Endothelial cell of umbilical vein (primary cell): ENCODE data around the gene CABLES1. TPM values are rescaled to one million over a fixed set of nuclear protein-coding genes. Genes with fewer than 3 reads are reported as not detected.

Experiments
- BruUV-seq: library from RNA; stranded (reverse); fragments of 400-500 nt; replicated peaks from 2 replicates; lab custom pipeline; 2021; lab: Mats Ljungman, UMichigan
- CTCF ChIA-PET: fragments of 300-600, 350-600 bp; sonication (Branson Sonifier 250); formaldehyde crosslinking; loops from one replicate; lab custom pipeline; 2021; ENCODE audit warnings: antibody characterized with exemption, inconsistent platforms; lab: Charles Lee
- POLR2A ChIA-PET: fragments of 300-600, 350-600 bp; sonication (Branson Sonifier 250); formaldehyde crosslinking; loops from one replicate; lab custom pipeline; 2021; ENCODE audit warnings: antibody characterized with exemption, inconsistent platforms; lab: Charles Lee
- DNase-seq: peaks from one replicate; pipeline ENCODE4 v3.0.0-alpha.2; 2011; ENCODE audit warnings: low read depth, low spot score
- FAIRE-seq: peaks from 2 replicates; lab custom pipeline; 2011; peaks lifted over from hg19 to GRCh38; lab: Jason Lieb, UNC
- H2AFZ ChIP-seq: 2 replicates; pipeline ENCODE4 v1.6.0; 2012; ENCODE audit warnings: low read depth, low read length, control low read depth, inconsistent platforms
- H3K27ac ChIP-seq: 2 replicates; pipeline ENCODE4 v1.5.1; 2011; ENCODE audit warnings: low read depth, mild to moderate bottlenecking, control low read depth, low read length, moderate library complexity; ENCODE audit not compliant: insufficient read depth
- H3K27me3 ChIP-seq, 2 experiments: 2 replicates each; pipeline versions ENCODE4 v1.6.0 to v1.6.1; 2011; ENCODE audit warnings: low read length in 2 of 2, mixed read lengths in 1 of 2; ENCODE audit not compliant: control insufficient read depth in 2 of 2, insufficient read depth in 2 of 2
- H3K36me3 ChIP-seq, 2 experiments: 2 replicates in 1 of 2; 3 replicates in 1 of 2; pipeline ENCODE4 v1.5.1; 2011; ENCODE audit warnings: low read length in 2 of 2, mild to moderate bottlenecking in 1 of 2, moderate library complexity in 1 of 2; ENCODE audit not compliant: control insufficient read depth in 2 of 2, insufficient read depth in 2 of 2; ENCODE audit errors: extremely low read depth in 1 of 2
- H3K4me1 ChIP-seq: 3 replicates; pipeline ENCODE4 v1.5.1; 2011; ENCODE audit warnings: mild to moderate bottlenecking, low read length; ENCODE audit not compliant: control insufficient read depth, insufficient read depth; ENCODE audit errors: extremely low read depth
- H3K4me2 ChIP-seq: 2 replicates; pipeline ENCODE4 v1.6.1; 2011; ENCODE audit warnings: low read length, control low read depth, mixed read lengths; ENCODE audit not compliant: insufficient read depth
- H3K4me3 ChIP-seq, 3 experiments: fragments of 200-600 bp in 1 of 3; sonication (generic), shearing (Covaris generic) in 1 of 3; replicated peaks in 1 of 3; 2 replicates each; pipeline ENCODE4 v1.5.1; 2011 to 2016; ENCODE audit warnings: control low read depth in 3 of 3, low read length in 3 of 3, mild to moderate bottlenecking in 2 of 3, inconsistent platforms in 1 of 3, low read depth in 1 of 3, moderate library complexity in 1 of 3; ENCODE audit not compliant: insufficient read depth in 1 of 3
- H3K79me2 ChIP-seq: 2 replicates; pipeline ENCODE4 v1.6.0; 2012; ENCODE audit warnings: low read length, inconsistent platforms; ENCODE audit not compliant: control insufficient read depth, insufficient read depth
- H3K9ac ChIP-seq: replicated peaks from 2 replicates; pipeline ENCODE3; 2011; ENCODE audit warnings: low read length, control low read depth; ENCODE audit not compliant: insufficient read depth; ENCODE audit errors: extremely low read depth
- H3K9me1 ChIP-seq: replicated peaks from 3 replicates; pipeline ENCODE4 v1.6.0; 2011; ENCODE audit warnings: mild to moderate bottlenecking, low read length; ENCODE audit not compliant: control insufficient read depth, insufficient read depth; ENCODE audit errors: extremely low read depth
- H3K9me3 ChIP-seq: replicated peaks from 2 replicates; pipeline ENCODE4 v1.5.1; 2012; ENCODE audit warnings: low read length, inconsistent platforms; ENCODE audit not compliant: control insufficient read depth, insufficient read depth
- H4K20me1 ChIP-seq: replicated peaks from 2 replicates; pipeline ENCODE3; 2011; ENCODE audit warnings: mild to moderate bottlenecking, low read length; ENCODE audit not compliant: control insufficient read depth, insufficient read depth; ENCODE audit errors: extremely low read depth
- CTCF ChIP-seq, 2 donors: IDR thresholded peaks; 1 replicate in 1 of 2; 2 replicates in 1 of 2; pipeline ENCODE4 v1.5.1; 2011; ENCODE audit warnings: low read length in 2 of 2, mild to moderate bottlenecking in 2 of 2, moderate library complexity in 2 of 2, control low read depth in 1 of 2, inconsistent platforms in 1 of 2, low read depth in 1 of 2; ENCODE audit not compliant: insufficient read depth in 1 of 2; ENCODE audit errors: extremely low read depth in 1 of 2
- POLR2A ChIP-seq: IDR thresholded peaks from 2 replicates; pipeline ENCODE4 v1.6.1; 2012; ENCODE audit warnings: low read depth, mild to moderate bottlenecking, control low read depth, low read length
- dilution Hi-C: fragments of 300-500 bp; cut with MboI; formaldehyde crosslinking; loops from one replicate; pipeline ENCODE4 v1.15.0; 2019; ENCODE audit warnings: low sequenced_read_pairs; ENCODE audit not compliant: extremely low pct_ligation_motif_present
- intact Hi-C: fragments of 100-400 bp; cut with micrococcal nuclease; formaldehyde crosslinking; loops from one replicate; pipeline ENCODE4 v1.10.0; 2022
- polyA plus RNA-seq, 4 experiments: library from polyadenylated mRNA; depleted of rRNA in 3 of 4; stranded (reverse) in 3 of 4; unstranded in 1 of 4; fragments of >200 nt; gene quantifications; 2 replicates each; pipeline versions ENCODE4 v1.2.1 to v1.2.3, GENCODE V29; 2011 to 2012; ENCODE audit warnings: missing spikeins in 1 of 4
- total RNA-seq: library from RNA; stranded (reverse); gene quantifications from 2 replicates; pipeline ENCODE4 v1.2.3, GENCODE V29; 2021

CABLES1 gene
- total and polyA plus RNA-seq, 2 donors (not counting 3 experiments of a cell fraction or from before 2014, with no cell fraction given), result 40.2 to 71.1 TPM

- no TSS peak for BruUV-seq
- Histone ChIP-seq H4K20me1 (no peaks in the 10 kb centered on the region), H3K9ac (no peak overlapping the region), H3K9me1 (no peaks in the 10 kb centered on the region), H3K9me3 (no peaks in the 10 kb centered on the region), H3K79me2 (no peaks in the 10 kb centered on the region), H3K36me3 (peaks cover 4 to 24% of the 10 kb centered on the region in 2 experiments), H3K27ac (no peak overlapping the region), H3K27me3 (no peaks in the 10 kb centered on the region), H2AFZ (no peak overlapping the region), H3K4me1 (peaks cover 3% of the 10 kb centered on the region), H3K4me2 (no peak overlapping the region), H3K4me3 (no peak overlapping the region)
- dilution Hi-C loops (no loop called here), intact Hi-C loops (no loop called here)
- FAIRE-seq (peak; percentile 12), DNase-seq (no peak)
- POLR2A ChIA-PET, result interaction anchor here (0.6 kb wide), 1 partner anchor 29 kb away, joined by 4 read pairs; no protein-coding TSS in a partner anchor
- CTCF ChIA-PET, result interaction anchor here (1.0 to 1.4 kb wide), 3 partner anchors 15 to 168 kb away, joined by 3 read pairs; no protein-coding TSS in a partner anchor
- TF ChIP-seq POLR2A (no peak), CTCF (IDR thresholded peaks at IDR 0.05; ENCODE audit: extremely low read depth in 1 of 2, insufficient read depth in 1 of 2, low read depth in 1 of 2, low read length in 2 of 2) (no peak)
Observed at GRCh38 chr18:23243816-23244215, 108.5 kb downstream of the CABLES1 start.

GRCh38 chr18:23244401-23244800 lies 109.1 kb downstream of the CABLES1 start:
- Histone ChIP-seq H3K27me3 (no peaks in the 10 kb centered on the region), H3K79me2 (no peaks in the 10 kb centered on the region), H2AFZ (no peak overlapping the region), H3K27ac (no peak overlapping the region), H3K4me3 (no peak overlapping the region), H3K4me1 (no peaks in the 10 kb centered on the region), H4K20me1 (no peaks in the 10 kb centered on the region), H3K9me3 (no peaks in the 10 kb centered on the region), H3K36me3 (peaks cover 0 to 30% of the 10 kb centered on the region in 2 experiments), H3K9me1 (no peaks in the 10 kb centered on the region), H3K4me2 (no peak overlapping the region), H3K9ac (no peak overlapping the region)
- intact Hi-C loops, result no loop called here
- ChIA-PET CTCF (interaction anchor here (1.0 to 1.4 kb wide), 4 partner anchors 14 to 167 kb away, joined by 3 read pairs; no protein-coding TSS in a partner anchor), POLR2A (interaction anchor here (0.6 kb wide), 2 partner anchors 29 to 111 kb away, joined by 3 to 4 read pairs; no protein-coding TSS in a partner anchor)
- DNase-seq, result no peak
- no peak for TF ChIP-seq POLR2A
- no TSS peak for BruUV-seq
- dilution Hi-C loops, result no loop called here
- no peak for FAIRE-seq
